CD4-positive, alpha-beta T cell treated with Interleukin-21 for 1 hour (primary cell): ENCODE measurements around the gene TMEM184A.

Experiments used
- DNase-seq: peaks from one replicate; pipeline ENCODE4 v3.0.0-alpha.2; 2020

The TMEM184A gene

DNA sequence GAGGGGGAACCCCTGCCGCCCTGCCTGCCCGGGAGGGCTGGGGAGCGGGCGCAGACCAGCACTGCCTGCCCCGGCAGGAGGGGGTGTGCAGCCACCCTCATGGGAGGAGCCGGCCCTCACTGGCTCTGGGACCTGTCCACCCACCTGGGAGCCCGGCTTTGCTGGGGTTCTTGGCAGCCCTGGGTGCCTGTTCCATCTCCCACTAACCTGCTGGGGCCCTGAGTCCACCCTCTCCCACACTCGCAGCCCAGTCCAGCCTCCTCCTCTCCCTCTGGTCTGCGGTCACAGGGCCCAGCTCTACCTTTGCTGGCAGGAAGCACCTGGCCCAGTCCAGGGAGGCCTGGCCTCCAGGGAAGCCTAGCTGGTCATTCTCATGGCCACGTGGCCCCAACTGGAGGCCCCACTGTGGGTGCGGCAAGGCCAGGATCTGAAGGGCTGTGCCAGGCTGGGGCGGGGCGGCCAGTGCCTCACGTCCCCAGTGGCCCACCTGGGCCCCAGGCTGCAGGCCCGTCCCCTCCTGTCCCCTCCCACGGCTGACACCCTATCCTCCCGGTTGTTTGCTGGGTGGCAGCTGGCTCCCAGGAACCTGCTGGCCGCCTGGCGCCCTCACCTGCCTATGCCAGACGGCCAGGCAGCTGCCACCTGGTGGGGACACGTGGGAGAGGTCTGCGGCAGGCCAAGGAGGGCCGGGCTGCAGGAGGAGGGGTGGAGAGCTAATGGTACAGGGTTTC is at the start of gene TMEM184A:
TSS of gene TMEM184A (minus strand) at position 393 of the 731 bp plus-strand sequence. CDS start 721 bp downstream, outside the sequence.
- DNase-seq: peak; percentile 42

DNA sequence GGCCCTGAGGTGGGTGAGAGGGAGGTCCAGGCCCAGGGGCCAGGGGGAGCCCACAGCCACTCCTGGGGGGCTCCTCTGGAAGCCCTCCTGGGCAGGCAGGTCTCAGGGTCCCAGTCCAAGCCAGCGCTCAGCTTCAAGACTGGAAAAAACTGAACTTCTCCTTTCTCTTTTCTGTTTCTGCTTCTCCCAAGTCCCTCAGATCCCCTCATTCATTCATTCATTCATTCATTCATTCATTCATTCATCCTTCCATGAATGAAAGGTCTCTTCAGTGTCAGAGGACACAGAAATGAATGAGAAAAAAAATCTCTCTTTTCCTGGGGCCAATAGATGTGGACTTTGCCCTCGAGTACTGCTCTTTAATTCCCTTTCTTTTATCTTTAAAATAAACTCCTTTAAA is 48.4 kb upstream of the TMEM184A start:
- DNase-seq: no peak

DNA sequence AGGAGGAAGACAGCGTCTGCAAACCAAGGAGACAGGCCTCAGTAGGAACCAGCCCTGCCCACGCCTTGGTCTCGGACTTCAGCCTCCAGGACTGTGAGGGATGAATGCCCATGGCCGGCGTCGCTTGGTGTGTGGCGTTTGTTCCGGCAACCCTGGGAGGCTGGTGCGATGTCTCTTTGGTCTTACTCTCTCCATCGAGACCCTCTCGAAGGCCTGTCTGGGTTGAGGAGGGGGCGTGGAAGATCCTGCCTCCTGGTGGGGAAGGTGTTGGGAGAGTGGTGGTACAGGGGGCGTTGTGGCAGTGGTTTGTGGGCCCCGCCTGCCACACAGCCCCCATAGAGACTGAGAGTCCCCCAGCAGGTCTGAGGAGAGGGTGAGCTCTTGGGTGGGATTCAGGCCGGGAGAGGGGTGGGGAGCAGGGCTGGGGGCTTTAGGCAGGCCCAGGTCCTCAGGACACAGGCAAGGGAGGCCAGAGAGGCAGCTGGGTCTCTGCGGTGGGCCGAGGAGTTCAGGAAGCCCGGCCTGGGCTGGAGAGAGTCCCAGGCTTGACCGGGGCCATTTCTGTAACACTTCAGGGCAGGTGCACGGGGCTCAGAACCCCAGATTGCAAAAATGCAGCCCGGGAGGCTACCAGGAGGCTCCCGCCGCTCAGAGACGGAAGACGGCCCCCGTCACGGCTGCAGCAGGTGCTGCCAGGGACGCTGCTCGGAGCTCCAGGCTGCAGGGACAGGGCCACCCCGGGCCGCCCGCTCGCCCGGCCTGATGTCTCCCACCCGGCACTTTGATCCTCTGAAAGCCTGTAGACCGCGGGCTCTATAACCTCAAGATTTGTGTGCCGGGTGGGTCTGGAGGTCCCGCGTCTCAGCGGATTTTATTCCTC is 47.6 kb upstream of the TMEM184A start:
- DNase-seq: no peak

DNA sequence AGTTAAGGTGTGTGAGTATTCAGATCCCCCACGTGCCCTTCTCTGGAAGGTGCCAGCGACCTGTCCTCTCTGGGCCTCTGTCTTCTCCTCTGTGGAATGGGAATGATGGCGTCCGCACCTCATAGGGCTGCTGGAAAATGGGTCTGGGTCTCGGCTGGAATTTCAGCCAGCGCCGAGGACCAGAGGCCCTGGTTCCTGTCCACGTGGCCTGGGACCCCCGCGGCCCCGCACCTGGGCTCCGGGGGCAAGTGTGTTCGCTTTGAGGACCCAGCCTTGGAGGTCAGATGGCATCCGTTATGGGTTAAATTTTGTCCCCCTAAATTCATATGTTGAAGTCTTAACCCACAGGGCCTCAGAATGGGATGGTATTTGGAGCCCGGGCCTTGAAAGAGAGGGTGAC is 46.4 kb upstream of the TMEM184A start:
- no peak for DNase-seq

DNA sequence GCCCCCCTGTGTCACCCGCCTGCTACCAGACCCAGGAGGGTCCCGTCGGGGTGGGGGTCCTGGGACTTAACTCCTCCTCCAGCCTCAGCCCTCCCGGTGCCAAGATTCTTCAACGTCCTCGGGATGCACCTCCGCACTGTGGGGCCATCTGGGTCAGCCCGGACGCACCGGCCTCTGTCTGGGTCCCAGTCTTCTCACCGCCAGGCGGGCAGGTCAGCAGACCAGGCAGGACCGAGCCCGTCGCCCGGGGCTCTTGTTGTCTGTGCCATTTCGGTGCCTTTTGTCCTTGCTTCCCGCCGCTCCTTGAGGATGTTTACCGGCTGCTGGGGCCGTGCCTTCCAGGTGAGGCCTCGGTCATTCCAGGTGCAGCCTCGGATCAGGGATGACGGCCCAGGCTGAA is 46.0 kb upstream of the TMEM184A start:
- DNase-seq: no peak

DNA sequence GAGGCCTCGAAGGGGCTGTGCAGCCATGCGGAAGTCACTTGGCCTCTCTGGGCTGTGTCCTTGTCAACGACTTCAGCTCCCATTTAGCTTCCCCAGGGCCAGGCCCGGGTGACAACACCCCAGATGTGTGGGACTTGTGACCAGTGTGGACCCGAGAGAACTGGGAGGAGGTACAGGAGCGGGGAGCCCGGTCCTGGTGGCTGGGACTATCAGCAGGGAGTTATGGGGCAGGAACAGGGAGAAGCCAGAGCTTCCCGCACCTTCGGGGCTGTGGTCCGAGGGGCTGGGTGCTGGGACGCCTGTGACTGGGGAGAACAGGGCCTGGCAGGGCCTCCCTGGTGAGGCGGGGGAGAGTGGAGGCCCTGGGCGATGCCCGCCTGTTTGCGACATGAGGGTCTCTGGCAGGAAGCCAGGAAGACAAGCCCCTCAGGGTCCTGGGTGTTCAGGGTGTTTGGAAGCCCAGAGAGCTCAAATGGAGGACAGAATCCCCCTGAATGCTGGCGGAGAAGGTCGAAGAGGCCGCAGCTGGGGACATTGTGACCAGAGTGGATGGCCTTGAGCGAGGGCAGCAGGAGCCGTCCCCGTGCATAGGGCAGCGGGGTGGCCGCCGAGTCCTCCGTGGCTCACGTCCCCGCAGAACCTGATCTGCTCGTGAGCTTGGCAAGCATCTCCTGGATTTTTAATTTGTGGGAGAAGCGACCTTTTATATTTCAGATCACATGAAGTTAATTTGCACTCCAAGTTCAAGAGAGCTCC is 43.8 kb upstream of the TMEM184A start:
- no peak for DNase-seq

DNA sequence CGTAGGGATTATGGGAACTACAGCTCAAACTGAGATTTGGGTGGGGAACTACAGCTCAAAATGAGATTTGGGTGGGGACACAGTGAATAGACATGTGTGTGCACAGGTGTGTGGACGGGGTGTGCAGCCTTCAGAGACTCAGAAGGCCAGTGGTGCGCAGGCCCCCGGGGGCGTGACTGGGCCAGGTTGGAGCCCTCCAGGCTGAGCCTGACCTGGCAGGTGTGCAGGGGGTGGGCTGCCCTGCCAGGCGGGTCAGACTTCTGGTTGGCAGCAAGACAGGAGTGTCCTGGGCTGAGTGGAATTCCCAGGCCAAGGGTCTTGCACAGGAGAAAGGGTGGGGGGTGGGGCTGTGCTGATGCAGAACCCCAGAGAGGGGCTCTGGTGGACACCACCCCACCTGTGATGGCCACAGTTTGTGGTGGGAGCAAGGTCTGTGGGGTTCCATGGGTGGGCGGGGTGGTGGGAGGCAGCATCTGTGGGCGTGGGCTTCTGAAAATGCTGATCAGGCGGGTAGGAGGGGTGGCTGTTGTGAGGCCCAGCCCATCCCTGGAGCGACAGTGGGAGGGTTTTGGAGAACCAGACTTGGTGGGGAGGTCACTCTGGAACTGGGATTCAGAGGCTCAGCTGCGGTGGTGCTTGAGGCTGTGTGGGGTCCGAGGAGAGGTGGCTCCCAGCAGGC is 43.1 kb upstream of the TMEM184A start:
- no peak for DNase-seq

DNA sequence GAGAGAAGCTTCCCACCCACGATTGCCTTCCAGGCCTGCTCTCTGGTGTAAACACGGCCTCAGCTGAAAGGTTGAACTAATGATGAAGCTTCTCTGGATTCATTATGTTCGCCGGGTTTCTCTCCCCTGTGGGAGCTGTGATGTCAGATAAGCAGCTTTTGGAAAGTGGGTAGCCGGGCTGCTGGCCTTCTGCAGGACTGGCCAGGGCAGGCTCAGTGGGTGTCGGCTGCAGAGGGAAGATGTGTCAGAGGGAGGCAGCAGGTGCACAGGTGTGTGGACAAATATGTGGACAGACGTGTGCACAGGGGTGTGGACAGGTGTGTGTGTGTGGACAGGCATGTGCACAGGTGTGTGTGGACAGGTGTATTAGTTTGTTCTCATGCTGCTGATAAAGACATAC is 42.3 kb upstream of the TMEM184A start:
- no peak for DNase-seq

DNA sequence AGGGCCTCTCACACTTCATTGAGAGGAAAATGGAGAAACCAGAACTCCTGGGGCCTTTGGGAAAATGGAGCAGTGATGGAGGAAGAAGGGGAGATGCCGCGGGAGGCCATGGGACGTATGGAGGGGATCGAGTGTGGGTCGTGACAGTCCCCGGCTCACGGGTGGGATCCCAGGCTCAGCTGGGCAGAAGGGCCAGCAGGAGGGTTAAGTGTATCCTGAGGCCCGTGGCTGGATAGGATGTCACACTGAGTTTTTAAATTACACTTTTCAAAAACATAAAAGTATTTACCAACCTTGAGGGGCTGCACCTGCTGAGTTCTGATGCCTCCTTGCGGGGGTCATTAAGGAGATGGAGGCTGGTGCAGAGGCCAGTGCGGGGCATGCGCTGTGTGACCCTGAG is 41.8 kb upstream of the TMEM184A start:
- no peak for DNase-seq

DNA sequence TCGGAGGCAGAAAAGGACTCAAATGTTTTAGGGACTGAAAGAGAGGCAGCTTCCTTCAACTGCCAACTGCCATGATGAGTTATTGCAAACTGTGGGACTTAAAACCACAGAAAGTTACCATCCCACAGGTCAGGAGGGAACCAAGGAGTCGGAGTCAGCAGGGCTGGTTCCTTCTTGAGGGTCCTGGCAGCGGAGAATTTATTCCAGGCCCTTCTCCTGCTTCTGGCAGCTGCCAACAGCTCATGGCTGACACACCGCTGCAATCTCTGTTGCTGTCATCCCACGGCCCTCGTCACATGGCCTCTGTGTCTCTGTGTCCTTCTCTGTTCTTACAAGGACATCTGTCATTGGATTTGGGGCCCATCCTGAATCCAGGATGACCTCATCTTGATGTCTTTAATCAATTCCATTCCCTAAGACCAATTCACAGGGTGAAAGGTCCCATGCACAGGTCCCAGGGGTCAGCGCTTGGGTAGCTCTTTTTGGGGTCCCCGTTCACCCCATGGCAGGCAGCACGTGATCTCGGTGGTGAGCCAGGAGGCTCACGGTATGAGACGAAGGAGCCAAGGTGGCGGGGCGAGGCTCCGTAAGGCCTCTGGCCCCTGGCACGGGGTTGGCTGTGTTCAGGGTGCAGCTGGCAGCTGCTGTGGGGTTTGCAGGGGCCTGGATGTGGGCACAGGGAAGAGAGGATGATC is 41.2 kb upstream of the TMEM184A start:
- no peak for DNase-seq

DNA sequence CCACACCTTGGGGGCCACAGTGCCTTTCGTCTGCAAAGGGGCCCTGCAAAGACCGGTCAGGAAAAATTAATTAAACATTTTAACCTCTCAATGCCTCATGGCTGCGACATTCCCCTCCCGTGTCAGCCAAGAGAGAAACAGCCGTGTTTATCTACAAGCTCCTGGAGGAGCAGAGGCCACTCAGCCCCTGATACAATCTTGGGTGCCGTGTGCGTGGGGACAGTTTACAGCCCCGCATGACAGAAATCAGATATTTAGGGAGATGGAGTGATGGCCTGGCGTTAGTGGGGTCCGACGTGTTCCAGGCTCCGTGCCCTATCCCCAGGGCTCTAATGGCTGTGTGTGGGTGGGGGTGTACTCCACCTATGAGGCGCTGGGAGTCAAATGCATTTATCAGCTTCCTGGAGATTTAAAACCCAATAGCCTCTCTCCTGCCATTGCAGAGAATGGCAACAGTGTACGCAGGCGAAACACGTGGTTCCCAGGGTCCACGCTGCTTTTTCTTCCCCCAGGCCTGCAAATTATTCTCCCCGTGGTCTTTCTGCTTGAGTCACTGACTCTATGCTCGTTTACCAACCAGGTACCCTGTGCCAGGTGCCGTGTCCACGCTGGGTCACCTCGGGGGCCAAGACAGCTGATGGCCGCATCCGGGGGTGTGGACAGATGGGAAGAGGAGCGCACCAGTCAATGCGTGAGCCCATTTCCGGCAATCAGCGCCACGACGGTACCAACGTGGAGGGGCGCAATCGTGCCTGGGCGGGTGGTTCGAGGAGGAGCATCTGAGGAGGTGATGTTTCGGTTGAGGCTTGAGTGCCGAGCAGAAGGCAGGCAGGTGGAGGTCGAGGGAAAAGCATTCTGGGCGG is 40.4 kb upstream of the TMEM184A start:
- DNase-seq: no peak

DNA sequence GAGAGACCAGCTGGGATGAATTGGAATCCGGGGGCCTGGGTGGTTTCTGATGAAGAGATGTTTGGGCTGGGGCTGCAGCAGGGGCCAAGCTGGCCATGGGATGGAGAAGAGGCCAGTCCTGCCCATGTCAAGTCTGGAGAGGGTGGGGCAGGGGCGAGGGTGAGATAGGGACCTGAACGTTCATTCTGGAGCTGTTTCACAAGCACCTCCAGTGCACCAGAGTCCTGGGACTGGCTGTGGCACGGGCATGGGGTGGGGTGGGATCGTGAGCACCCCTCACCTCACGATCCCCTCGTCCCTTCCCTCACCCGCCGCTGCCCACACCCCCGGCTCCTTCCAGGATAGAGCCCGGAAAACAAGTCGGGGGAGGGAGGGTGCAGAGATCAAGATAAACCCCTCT is 39.6 kb upstream of the TMEM184A start:
- no peak for DNase-seq

DNA sequence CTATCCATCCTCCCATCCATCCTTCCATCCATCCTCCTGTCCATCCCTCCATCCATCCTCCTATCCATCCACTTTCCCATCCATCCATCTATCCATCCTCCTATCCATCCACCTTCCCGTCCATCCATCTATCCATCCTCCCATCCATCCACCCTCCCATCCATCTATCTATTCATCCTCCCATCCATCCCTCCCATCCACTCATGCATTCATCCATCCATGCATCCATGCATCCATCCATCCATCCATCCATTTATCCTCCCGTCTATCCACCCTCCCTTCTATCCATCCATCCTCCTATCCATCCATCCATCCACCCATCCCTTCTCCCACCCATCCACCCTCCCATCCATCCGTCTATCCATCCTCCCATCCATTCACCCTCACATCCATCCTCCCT is 39.0 kb upstream of the TMEM184A start:
- no peak for DNase-seq

DNA sequence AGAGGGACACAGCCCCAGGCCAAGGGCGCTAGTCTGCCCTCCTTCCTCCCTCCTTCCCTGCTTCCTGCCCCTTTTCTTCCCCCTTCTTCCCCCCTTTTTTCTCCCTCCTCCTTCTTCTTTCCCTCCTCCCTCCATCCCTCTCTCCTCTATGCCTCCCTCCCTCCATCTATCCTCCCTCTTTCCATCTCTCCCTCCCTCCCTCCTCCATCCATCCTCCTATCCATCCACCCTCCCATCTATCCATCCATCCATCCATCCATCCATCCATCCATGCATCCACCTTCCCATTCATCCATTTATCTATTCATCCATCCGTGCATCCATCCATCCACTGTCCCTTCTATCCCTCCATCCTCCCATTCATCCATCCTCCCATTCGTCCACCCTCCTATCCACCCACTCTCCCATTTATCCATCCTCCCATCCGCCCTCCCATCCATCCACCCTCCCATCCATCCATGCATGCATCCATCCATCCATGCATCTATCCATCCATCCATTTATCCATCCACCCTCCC is 38.0 kb upstream of the TMEM184A start:
- no peak for DNase-seq

DNA sequence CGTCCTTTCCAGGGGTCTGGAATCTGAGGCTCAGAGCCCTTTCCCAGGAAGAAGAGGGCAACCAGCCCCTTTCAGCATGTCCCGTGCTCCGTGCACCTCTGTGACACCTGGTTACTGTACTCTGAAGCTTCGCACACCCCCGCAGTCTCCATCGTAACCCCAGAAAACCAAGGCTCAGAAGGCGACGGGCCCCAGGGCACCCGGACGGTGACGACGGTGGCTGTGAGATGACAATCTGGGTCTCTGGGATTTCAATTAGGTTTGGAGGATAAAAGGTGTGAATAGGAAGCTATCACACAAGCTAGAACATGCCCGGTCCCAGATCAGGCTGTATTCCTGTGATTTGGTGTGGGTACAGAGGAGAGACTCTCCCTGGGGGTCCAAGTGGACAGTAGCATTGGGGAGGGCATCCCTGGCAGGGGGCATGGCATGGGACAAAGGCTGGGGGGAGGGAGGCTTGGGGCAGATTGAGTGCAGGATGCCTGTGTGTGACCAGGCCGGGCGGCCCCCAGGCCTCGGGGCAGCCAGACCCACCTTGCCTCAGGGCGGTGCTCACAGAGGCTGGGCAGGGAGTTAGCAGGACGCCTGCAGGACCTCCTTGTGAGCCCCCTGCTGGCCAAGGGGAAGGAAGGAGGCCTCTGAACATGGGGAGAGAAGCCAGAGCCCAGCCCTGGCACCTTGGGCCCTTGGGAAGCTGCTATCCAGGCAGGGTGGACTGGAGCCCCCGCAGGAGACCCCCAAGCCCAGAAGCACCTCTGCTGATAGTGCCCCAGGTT is 37.3 kb upstream of the TMEM184A start:
- DNase-seq: no peak

DNA sequence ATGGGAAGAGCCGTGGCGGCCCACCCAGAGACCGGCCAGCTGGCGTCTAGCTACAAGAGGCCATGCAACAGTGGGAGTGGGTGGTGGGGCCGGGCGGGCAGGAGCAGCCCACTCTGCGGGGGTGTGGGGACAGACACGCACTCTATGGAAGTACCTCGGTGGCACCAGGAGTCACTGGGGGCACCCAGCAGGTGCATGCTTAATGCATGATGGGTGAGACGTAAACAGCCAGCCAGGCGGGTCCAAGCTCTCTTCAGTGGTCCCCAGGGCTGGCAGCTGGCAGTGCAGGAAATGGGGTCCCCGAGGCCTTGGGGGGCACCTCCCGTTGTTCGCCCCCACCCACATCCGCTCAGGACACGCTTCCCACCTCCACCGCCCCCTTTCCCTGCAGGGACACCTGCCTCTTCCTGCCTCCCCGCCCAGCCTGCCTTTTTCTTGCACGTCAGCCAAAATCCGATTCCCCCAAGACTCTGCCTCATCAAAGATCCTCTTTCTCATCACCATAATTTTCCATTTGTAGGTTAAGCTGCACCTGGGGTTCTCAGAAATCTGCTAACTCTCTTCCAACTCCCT is 36.4 kb upstream of the TMEM184A start:
- DNase-seq: no peak

DNA sequence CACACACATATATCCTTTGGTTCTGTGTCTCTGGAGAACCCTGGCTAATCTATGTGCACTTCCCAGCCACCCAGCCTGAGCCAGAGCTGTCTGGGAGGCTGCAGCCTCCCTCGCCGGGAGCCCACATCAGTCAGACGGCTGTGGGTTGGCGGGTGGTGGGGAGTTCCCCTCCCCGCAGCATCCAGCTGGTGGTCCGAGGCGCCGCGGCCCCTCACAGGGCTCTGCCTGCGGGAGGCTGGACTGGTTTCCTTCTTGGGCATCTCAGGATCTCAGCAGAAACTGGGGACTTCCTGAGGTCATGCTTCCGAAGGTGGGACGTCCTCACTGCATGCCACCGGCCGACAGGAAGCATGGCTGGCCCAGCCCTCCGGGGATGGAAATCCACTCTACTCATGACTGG is 35.9 kb upstream of the TMEM184A start:
- no peak for DNase-seq

DNA sequence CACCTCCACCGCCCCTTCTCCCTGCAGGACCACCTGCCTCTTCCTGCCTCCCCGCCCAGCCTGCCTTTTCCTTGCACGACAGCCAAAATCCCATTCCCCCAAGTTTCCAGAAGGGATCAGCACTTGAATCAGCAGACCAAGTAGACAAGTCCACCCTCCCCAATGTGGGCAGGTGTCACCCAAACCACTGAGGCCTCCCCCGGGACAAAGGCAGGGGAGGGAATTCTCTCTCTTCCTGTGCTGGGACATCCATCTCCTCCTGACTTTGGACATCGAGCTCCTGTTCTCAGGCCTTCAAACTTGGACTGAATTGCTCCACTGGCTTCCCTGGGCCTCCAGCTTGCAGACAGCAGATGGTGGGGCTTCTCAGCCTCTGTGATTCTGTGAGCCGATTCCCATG is 35.4 kb upstream of the TMEM184A start:
- no peak for DNase-seq

DNA sequence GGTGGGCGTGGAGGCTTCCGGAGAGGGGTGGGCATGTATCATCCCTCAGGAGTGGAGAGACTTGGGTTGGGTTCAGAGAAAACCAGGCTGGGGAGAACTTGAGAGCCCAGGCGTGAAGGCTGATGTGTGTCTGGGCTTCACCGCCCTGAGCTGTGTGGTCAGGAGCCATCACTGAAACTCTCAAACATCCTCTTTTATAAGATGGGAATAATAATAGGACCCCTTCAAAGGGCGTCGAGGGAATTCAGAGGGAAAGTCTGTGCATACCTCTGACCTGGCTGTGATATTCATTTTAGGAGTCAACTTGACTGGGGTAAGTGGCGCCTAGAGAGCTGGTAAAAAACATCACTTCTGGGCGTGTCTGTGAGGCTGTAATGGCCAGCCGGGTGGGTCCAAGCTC is 34.9 kb upstream of the TMEM184A start:
- no peak for DNase-seq

DNA sequence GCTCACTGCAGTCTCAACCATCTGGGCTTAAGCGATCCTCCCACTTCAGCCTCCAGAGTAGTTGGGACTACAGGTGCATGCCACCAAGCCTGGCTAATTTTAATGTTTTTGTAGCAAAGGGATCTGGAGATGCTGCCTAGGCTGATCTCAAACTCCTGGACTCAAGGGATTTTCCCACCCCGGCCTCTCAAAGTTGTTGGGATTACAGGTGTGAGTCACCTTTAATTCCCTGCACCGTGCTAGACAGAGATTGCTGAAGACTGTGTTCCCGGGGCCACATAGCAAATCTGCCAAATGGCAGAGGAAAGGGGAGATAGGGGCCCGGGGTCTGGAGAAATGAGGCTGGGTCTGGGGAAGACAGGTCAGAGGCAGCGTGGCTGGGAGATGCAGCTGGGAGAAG is 34.5 kb upstream of the TMEM184A start:
- no peak for DNase-seq
